H1 (cell line): ENCODE data around the gene NR3C2. TPM values are rescaled to one million over a fixed set of nuclear protein-coding genes. Genes with fewer than 3 reads are reported as not detected.

Source experiments
- CHD2 ChIP-seq: IDR thresholded peaks from 2 replicates; pipeline ENCODE4 v1.6.1; 2012; ENCODE audit warnings: low read length, improper control_type of control experiment
- CHD7 ChIP-seq: fragments of 300-600 bp; sonication (generic); IDR thresholded peaks from 2 replicates; pipeline ENCODE4 v1.7.1; 2012; ENCODE audit warnings: low read length, moderate library complexity, mild to moderate bottlenecking, inconsistent platforms; ENCODE audit not compliant: insufficient replicate concordance
- CTBP2 ChIP-seq: IDR thresholded peaks from 2 replicates; pipeline ENCODE4 v1.7.0; 2011; ENCODE audit warnings: borderline replicate concordance, mild to moderate bottlenecking, moderate library complexity, mixed read lengths, low read length; ENCODE audit not compliant: insufficient read depth, insufficient read length
- E2F6 ChIP-seq: IDR thresholded peaks from 2 replicates; pipeline ENCODE4 v1.6.1; 2012; ENCODE audit warnings: inconsistent platforms
- GTF2F1 ChIP-seq: IDR thresholded peaks from 2 replicates; pipeline ENCODE4 v1.6.1; 2012; ENCODE audit warnings: low read depth, low read length, improper control_type of control experiment, borderline replicate concordance
- HDAC6 ChIP-seq: IDR thresholded peaks from one replicate; pipeline ENCODE4 v1.7.1; 2012; ENCODE audit warnings: low read depth, mild to moderate bottlenecking, inconsistent platforms, low read length, moderate library complexity
- POLR2AphosphoS5 ChIP-seq: IDR thresholded peaks from 2 replicates; pipeline ENCODE4 v1.6.1; 2011; ENCODE audit warnings: low read depth, low read length
- RBBP5 ChIP-seq: IDR thresholded peaks from 2 replicates; pipeline ENCODE4 v1.7.1; 2012; ENCODE audit warnings: low read depth, mild to moderate bottlenecking, inconsistent platforms, low read length, moderate library complexity, borderline replicate concordance
- SUZ12 ChIP-seq: fragments of 200-600 bp; sonication (generic); IDR thresholded peaks from 2 replicates; pipeline ENCODE4 v1.6.1; 2012; ENCODE audit warnings: mild to moderate bottlenecking, inconsistent platforms, low read length, moderate library complexity, mixed read lengths
- TAF7 ChIP-seq: optimal IDR thresholded peaks from 2 replicates; pipeline ENCODE3; 2011; ENCODE audit warnings: low read depth, mild to moderate bottlenecking, inconsistent platforms, low read length, moderate library complexity, borderline replicate concordance
- TBP ChIP-seq: IDR thresholded peaks from 2 replicates; pipeline ENCODE4 v1.6.1; 2011; ENCODE audit warnings: low read depth, low read length, improper control_type of control experiment
- TCF12 ChIP-seq: IDR thresholded peaks from 2 replicates; pipeline ENCODE4 v1.6.1; 2011; ENCODE audit warnings: low read depth, mild to moderate bottlenecking, low read length
- polyA plus RNA-seq, 7 experiments: library from polyadenylated mRNA; depleted of rRNA in 3 of 7; stranded (reverse) in 5 of 7; unstranded in 2 of 7; fragments of >200 nt in 5 of 7; fragments of 200-250 nt in 2 of 7; gene quantifications; 1 replicate in 5 of 7; 2 replicates in 1 of 7; 4 replicates in 1 of 7; pipeline versions ENCODE4 v1.2.1 to v1.2.3, GENCODE V29; 2011 to 2013; ENCODE audit warnings: missing spikeins in 2 of 7, mixed read lengths in 2 of 7
- total RNA-seq: library from RNA; stranded (reverse); fragmentation: NEBNext Ultra II Directional; extraction: Animal tissue kit (Norgen Biotek cat#: 25700); gene quantifications from 2 replicates; pipeline ENCODE4 v1.2.1, GENCODE V29; 2021

The NR3C2 gene
- total and polyA plus RNA-seq, 2 of the 8 experiments (the other 6 are each of a cell fraction or from before 2014, with no cell fraction given) = 0.80 to 3.9 TPM

GRCh38 chr4:148380291-148380690 lies 61.9 kb downstream of the NR3C2 start (continued):
- TF ChIP-seq CHD7 (no peak), SUZ12 (no peak), TCF12 (no peak), RBBP5 (no peak), CHD2 (no peak), POLR2AphosphoS5 (no peak), TBP (no peak), HDAC6 (no peak), GTF2F1 (no peak), CTBP2 (no peak), E2F6 (no peak), TAF7 (no peak)
